Measurements from ENCODE around the gene NEDD9. TPM values are rescaled to one million over a fixed set of nuclear protein-coding genes. Genes with fewer than 3 reads are reported as not detected.

Gene NEDD9
- total and polyA plus RNA-seq, 2 donors (not counting 1 experiment from before 2014, with no cell fraction given), result 38.9 to 46.2 TPM

- WGBS (ENCODE audit: insufficient coverage), result 100% methylated on average over 1 of the region's 1 CpG
- H3K79me2 ChIP-seq (ENCODE audit: control insufficient read depth, insufficient read depth, low read length), result peaks cover 35% of the 10 kb centered on the region
- peaks cover 13% of the 10 kb centered on the region for H4K20me1 ChIP-seq (ENCODE audit: control insufficient read depth, insufficient read depth, low read length, poor library complexity, severe bottlenecking)
- Mint-ChIP-seq H3K27me3 (no peaks in the 10 kb centered on the region), H3K4me1 (peaks cover 21% of the 10 kb centered on the region), H3K4me3 (no peak overlapping the region), H3K27ac (no peak overlapping the region), H3K9me3 (ENCODE audit: insufficient read depth) (no peaks in the 10 kb centered on the region)
- no peak overlapping the region for H3K4me2 ChIP-seq (replicated peaks; ENCODE audit: low read depth, low read length, poor library complexity, severe bottlenecking)
- no peak for ATAC-seq (ENCODE audit: low read depth)
- intact Hi-C loops (cut with micrococcal nuclease), result no loop called here
- no peaks in the 10 kb centered on the region for H3K9me3 ChIP-seq (ENCODE audit: control extremely low read depth in 1 of 3, control insufficient read depth in 2 of 3, insufficient read depth in 1 of 3, low read length in 2 of 3)
- TF ChIP-seq CTCF (IDR thresholded peaks at IDR 0.05) (no peak), EZH2 (IDR thresholded peaks at IDR 0.05; ENCODE audit: borderline replicate concordance, insufficient read depth, low read depth, low read length, poor library complexity, severe bottlenecking) (no peak)
- H3K9ac ChIP-seq (ENCODE audit: low read length), result no peak overlapping the region
- H3K27ac ChIP-seq (ENCODE audit: low read length in 2 of 2), result peak overlapping the region in 1 of 2 donors; percentile 48
- POLR2A ChIA-PET, result no interaction called here
- no peak overlapping the region for H3K4me3 ChIP-seq (ENCODE audit: control extremely low read depth in 1 of 5, extremely low read depth in 1 of 5, insufficient read depth in 1 of 5, low read depth in 2 of 5, low read length in 4 of 5)
- H2AFZ ChIP-seq (ENCODE audit: insufficient read depth, low read depth, low read length, poor library complexity, severe bottlenecking), result no peak overlapping the region
- H3K27me3 ChIP-seq (replicated peaks in 1 of 4; ENCODE audit: control extremely low read depth in 1 of 4, control insufficient read depth in 3 of 4, insufficient read depth in 4 of 4, low read length in 3 of 4), result no peaks in the 10 kb centered on the region
- no peak for DNase-seq
- H3K4me1 ChIP-seq (ENCODE audit: control insufficient read depth in 2 of 2, insufficient read depth in 2 of 2, low read length in 2 of 2), result peaks cover 0 to 8% of the 10 kb centered on the region in 2 donors
- peaks cover 1 to 57% of the 10 kb centered on the region in 2 experiments for H3K36me3 ChIP-seq (replicated peaks in 1 of 2; ENCODE audit: control extremely low read depth in 1 of 2, control insufficient read depth in 1 of 2, extremely low read depth in 1 of 2, insufficient read depth in 2 of 2, low read length in 1 of 2)
- CTCF ChIA-PET, result interaction anchor here (1.7 kb wide), 1 partner anchor 28 kb away, joined by 5 read pairs; no protein-coding TSS in a partner anchor
These were observed 32.1 kb downstream of the NEDD9 start for GRCh38 chr6:11200356-11200755.

GRCh38 chr6:11198663-11199603 is 33.5 kb downstream of the NEDD9 start:
- Histone ChIP-seq H3K27ac (ENCODE audit: low read length in 2 of 2) (peak overlapping the region; percentile 11 to 69), H3K9me3 (ENCODE audit: control extremely low read depth in 1 of 3, control insufficient read depth in 2 of 3, insufficient read depth in 1 of 3, low read length in 2 of 3) (no peaks in the 10 kb centered on the region), H3K4me3 (ENCODE audit: control extremely low read depth in 1 of 5, extremely low read depth in 1 of 5, insufficient read depth in 1 of 5, low read depth in 2 of 5, low read length in 4 of 5) (no peak overlapping the region), H3K4me1 (ENCODE audit: control insufficient read depth in 2 of 2, insufficient read depth in 2 of 2, low read length in 2 of 2) (peaks cover 0 to 8% of the 10 kb centered on the region in 2 donors), H3K4me2 (replicated peaks; ENCODE audit: low read depth, low read length, poor library complexity, severe bottlenecking) (no peak overlapping the region), H3K36me3 (replicated peaks in 1 of 2; ENCODE audit: control extremely low read depth in 1 of 2, control insufficient read depth in 1 of 2, extremely low read depth in 1 of 2, insufficient read depth in 2 of 2, low read length in 1 of 2) (peaks cover 1 to 54% of the 10 kb centered on the region in 2 experiments), H2AFZ (ENCODE audit: insufficient read depth, low read depth, low read length, poor library complexity, severe bottlenecking) (no peak overlapping the region), H3K79me2 (ENCODE audit: control insufficient read depth, insufficient read depth, low read length) (peaks cover 27% of the 10 kb centered on the region), H3K27me3 (replicated peaks in 1 of 4; ENCODE audit: control extremely low read depth in 1 of 4, control insufficient read depth in 3 of 4, insufficient read depth in 4 of 4, low read length in 3 of 4) (no peaks in the 10 kb centered on the region), H4K20me1 (ENCODE audit: control insufficient read depth, insufficient read depth, low read length, poor library complexity, severe bottlenecking) (peaks cover 12% of the 10 kb centered on the region), H3K9ac (ENCODE audit: low read length) (no peak overlapping the region)
- TF ChIP-seq CTCF (IDR thresholded peaks at IDR 0.05), result no peak
- TF ChIP-seq EZH2 (IDR thresholded peaks at IDR 0.05; ENCODE audit: borderline replicate concordance, insufficient read depth, low read depth, low read length, poor library complexity, severe bottlenecking), result no peak
- intact Hi-C loops (cut with micrococcal nuclease), result no loop called here
- H3K4me1 Mint-ChIP-seq, result peaks cover 21% of the 10 kb centered on the region
- peak overlapping the region; percentile 78 for H3K27ac Mint-ChIP-seq
- WGBS (ENCODE audit: insufficient coverage), result 100% methylated on average over 1 of the region's 5 CpGs
- no peak overlapping the region for H3K4me3 Mint-ChIP-seq
- DNase-seq, result peak; percentile 32
- H3K9me3 Mint-ChIP-seq (ENCODE audit: insufficient read depth), result no peaks in the 10 kb centered on the region
- POLR2A ChIA-PET, result no interaction called here
- no peak for ATAC-seq (ENCODE audit: low read depth)
- no peaks in the 10 kb centered on the region for H3K27me3 Mint-ChIP-seq
- CTCF ChIA-PET, result interaction anchor here (0.8 to 2.3 kb wide), 4 partner anchors 26 to 377 kb away, joined by 3 to 11 read pairs (median 4); no protein-coding TSS in a partner anchor

Data from B cell (primary cell).